Stomach (tissue), 4 donors: ENCODE data around the gene RPH3AL.

Source experiments
- POLR2A ChIP-seq, 4 donors: fragments of 450-650 bp; IDR thresholded peaks; one replicate each; pipeline ENCODE4 v1.6.1; 2016; ENCODE audit warnings: antibody characterized with exemption in 4 of 4, control low read depth in 2 of 4, mild to moderate bottlenecking in 1 of 4, moderate library complexity in 1 of 4
- POLR2AphosphoS5 ChIP-seq, 3 donors: sonication (generic); formaldehyde crosslinking; IDR thresholded peaks; one replicate each; pipeline ENCODE4 v1.6.1; 2016; ENCODE audit warnings: antibody characterized with exemption in 3 of 3
- TF ChIP-seq, protein P1 (sequence below), 7 experiments: fragments of 450-650 bp in 4 of 7; fragments of 200-600 bp in 3 of 7; sonication (generic) in 3 of 7; IDR thresholded peaks; one replicate each; pipeline ENCODE4 v1.5.1; 2016 to 2019; ENCODE audit warnings: antibody characterized with exemption in 7 of 7, control low read depth in 2 of 7, mild to moderate bottlenecking in 1 of 7

DNA sequence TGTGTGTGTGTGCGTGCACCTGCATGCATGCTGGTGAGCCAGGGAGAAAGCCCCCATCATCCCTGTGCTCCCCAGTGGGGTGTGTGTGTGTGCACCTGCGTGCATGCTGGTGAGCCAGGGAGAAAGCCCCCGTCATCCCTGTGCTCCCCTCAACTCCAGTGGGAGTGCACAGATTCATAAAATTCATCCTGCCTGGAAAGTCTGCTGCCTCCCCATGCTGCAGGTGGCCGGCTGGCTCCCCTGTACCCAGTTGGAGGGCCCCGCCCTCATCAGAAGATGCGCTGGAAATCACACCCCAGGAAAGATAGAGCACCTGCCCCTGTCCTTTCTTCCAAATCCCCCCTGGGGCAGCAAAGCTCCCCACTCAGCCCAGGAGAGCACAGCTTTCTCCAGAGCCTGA, 86.4 kb downstream of the RPH3AL start:
- TF ChIP-seq, protein P1, sequence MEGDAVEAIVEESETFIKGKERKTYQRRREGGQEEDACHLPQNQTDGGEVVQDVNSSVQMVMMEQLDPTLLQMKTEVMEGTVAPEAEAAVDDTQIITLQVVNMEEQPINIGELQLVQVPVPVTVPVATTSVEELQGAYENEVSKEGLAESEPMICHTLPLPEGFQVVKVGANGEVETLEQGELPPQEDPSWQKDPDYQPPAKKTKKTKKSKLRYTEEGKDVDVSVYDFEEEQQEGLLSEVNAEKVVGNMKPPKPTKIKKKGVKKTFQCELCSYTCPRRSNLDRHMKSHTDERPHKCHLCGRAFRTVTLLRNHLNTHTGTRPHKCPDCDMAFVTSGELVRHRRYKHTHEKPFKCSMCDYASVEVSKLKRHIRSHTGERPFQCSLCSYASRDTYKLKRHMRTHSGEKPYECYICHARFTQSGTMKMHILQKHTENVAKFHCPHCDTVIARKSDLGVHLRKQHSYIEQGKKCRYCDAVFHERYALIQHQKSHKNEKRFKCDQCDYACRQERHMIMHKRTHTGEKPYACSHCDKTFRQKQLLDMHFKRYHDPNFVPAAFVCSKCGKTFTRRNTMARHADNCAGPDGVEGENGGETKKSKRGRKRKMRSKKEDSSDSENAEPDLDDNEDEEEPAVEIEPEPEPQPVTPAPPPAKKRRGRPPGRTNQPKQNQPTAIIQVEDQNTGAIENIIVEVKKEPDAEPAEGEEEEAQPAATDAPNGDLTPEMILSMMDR (IDR thresholded peaks at IDR 0.05): no peak
- TF ChIP-seq POLR2A (IDR thresholded peaks at IDR 0.05) (no peak), POLR2AphosphoS5 (IDR thresholded peaks at IDR 0.05) (no peak)
